Measurements from ENCODE around the gene GNA12. TPM values are rescaled to one million over a fixed set of nuclear protein-coding genes. Genes with fewer than 3 reads are reported as not detected.
A peak's percentile ranks its signal among the peaks of the same experiment; 100 is the strongest.

The GNA12 gene
- total and polyA plus RNA-seq, 9 of the 15 experiments (the other 6 are each of a cell fraction or from before 2014, with no cell fraction given) = 0.65 to 32.7 (median 9.6) TPM

- TF ChIP-seq SMARCA5 (IDR thresholded peaks at IDR 0.05) (no peak), SNRNP70 (optimal IDR thresholded peaks at IDR 0.05; ENCODE audit: low read depth, low read length) (no peak), ZNF764 (CRISPR knock-in tag; IDR thresholded peaks at IDR 0.05; ENCODE audit: low read depth) (no peak), HBP1 (CRISPR knock-in tag; IDR thresholded peaks at IDR 0.05) (no peak), GABPA (tag; conservative IDR thresholded peaks at IDR 0.05; ENCODE audit: low read depth) (peak; percentile 76), HIVEP1 (CRISPR knock-in tag; IDR thresholded peaks at IDR 0.05) (no peak), CHAMP1 (IDR thresholded peaks at IDR 0.05) (no peak), HNRNPH1 (optimal IDR thresholded peaks at IDR 0.05; ENCODE audit: low read depth, low read length) (no peak), MBD1 (CRISPR knock-in tag; IDR thresholded peaks at IDR 0.05) (no peak)
Measured at GRCh38 chr7:2844153-2845033, at the start of gene GNA12 (continued).

All from K562 (cell line).